Neural progenitor cell (in vitro differentiated cells): ENCODE measurements around the gene PAXX. TPM values are rescaled to one million over a fixed set of nuclear protein-coding genes. Genes with fewer than 3 reads are reported as not detected.

Experiments
- DNase-seq: peaks from one replicate; pipeline ENCODE4 v3.0.0-alpha.2; 2016; ENCODE audit warnings: low spot score
- H2AFZ ChIP-seq: fragments of 200-600 bp; sonication (generic); replicated peaks from 2 replicates; pipeline ENCODE4 v1.6.1; 2016; ENCODE audit warnings: antibody characterized with exemption
- H3F3A ChIP-seq: fragments of 200-600 bp; sonication (generic); 2 replicates; pipeline ENCODE4 v1.6.1; 2016; ENCODE audit warnings: antibody characterized with exemption, low read depth
- H3K27ac ChIP-seq: fragments of 200-600 bp; sonication (generic); 2 replicates; pipeline ENCODE4 v1.5.1; 2016; ENCODE audit warnings: mild to moderate bottlenecking
- H3K27me3 ChIP-seq: fragments of 200-600 bp; sonication (generic); 2 replicates; pipeline ENCODE4 v1.6.1; 2016; ENCODE audit warnings: mild to moderate bottlenecking, moderate library complexity
- H3K36me3 ChIP-seq: fragments of 200-600 bp; sonication (generic); 2 replicates; pipeline ENCODE4 v1.5.1; 2016
- H3K4me1 ChIP-seq: fragments of 200-600 bp; sonication (generic); 2 replicates; pipeline ENCODE4 v1.6.1; 2016; ENCODE audit warnings: mixed run types
- H3K4me2 ChIP-seq: fragments of 200-600 bp; sonication (generic); 2 replicates; pipeline ENCODE4 v1.6.1; 2016
- H3K4me3 ChIP-seq: fragments of 200-600 bp; sonication (generic); 2 replicates; pipeline ENCODE4 v1.5.1; 2016
- H3K79me2 ChIP-seq: fragments of 200-600 bp; sonication (generic); 2 replicates; pipeline ENCODE4 v1.6.1; 2016; ENCODE audit warnings: low read depth
- H3K9ac ChIP-seq: fragments of 200-600 bp; sonication (generic); 2 replicates; pipeline ENCODE4 v1.6.1; 2016
- H3K9me3 ChIP-seq: fragments of 200-600 bp; sonication (generic); 2 replicates; pipeline ENCODE4 v1.5.1; 2016; ENCODE audit warnings: low read depth
- H4K20me1 ChIP-seq: fragments of 200-600 bp; sonication (generic); 2 replicates; pipeline ENCODE4 v1.6.1; 2016; ENCODE audit warnings: low read depth
- H3K27ac Mint-ChIP-seq: 3 replicates; pipeline ENCODE4 v1.8.0; 2021; ENCODE audit warnings: mixed read lengths
- H3K27me3 Mint-ChIP-seq: 2 replicates; pipeline ENCODE4 v1.8.0; 2022; ENCODE audit warnings: low read depth, mild to moderate bottlenecking, inconsistent platforms, moderate library complexity, mixed read lengths; ENCODE audit not compliant: insufficient read depth
- H3K36me3 Mint-ChIP-seq: 3 replicates; pipeline ENCODE4 v1.8.0; 2021; ENCODE audit warnings: mixed read lengths
- H3K4me1 Mint-ChIP-seq: 3 replicates; pipeline ENCODE4 v1.8.0; 2021; ENCODE audit warnings: mixed read lengths
- H3K4me3 Mint-ChIP-seq: 3 replicates; pipeline ENCODE4 v1.8.0; 2021; ENCODE audit warnings: mild to moderate bottlenecking, moderate library complexity, mixed read lengths
- H3K9me3 Mint-ChIP-seq: 3 replicates; pipeline ENCODE4 v1.8.0; 2020; ENCODE audit warnings: mixed read lengths
- CTCF ChIP-seq: fragments of 200-600 bp; sonication (generic); IDR thresholded peaks from 2 replicates; pipeline ENCODE4 v1.5.1; 2017; ENCODE audit warnings: antibody characterized with exemption, mild to moderate bottlenecking
- EZH2 ChIP-seq: fragments of 200-600 bp; sonication (generic); IDR thresholded peaks from 2 replicates; pipeline ENCODE4 v1.6.1; 2017; ENCODE audit warnings: antibody characterized with exemption, mild to moderate bottlenecking, moderate library complexity
- EZH2phosphoT487 ChIP-seq: fragments of 200-600 bp; sonication (generic); IDR thresholded peaks from 2 replicates; pipeline ENCODE4 v1.6.1; 2017; ENCODE audit warnings: antibody characterized with exemption
- total RNA-seq: library from RNA; depleted of rRNA; stranded (reverse); fragments of >200 nt; gene quantifications from 2 replicates; pipeline ENCODE4 v1.2.3, GENCODE V29; 2015; ENCODE audit warnings: low replicate concordance

The PAXX gene
- total RNA-seq, 1 donor from 2014 or later = 31.5 TPM

GRCh38 chr9:137026828-137027227 is 34.6 kb downstream of the PAXX start:
- Histone ChIP-seq H3K4me2 (peak overlapping the region; percentile 99), H3K4me3 (no peak overlapping the region), H3K27me3 (peaks cover 24% of the 10 kb centered on the region), H3K4me1 (peaks cover 24% of the 10 kb centered on the region), H3K9ac (no peak overlapping the region), H3K9me3 (no peaks in the 10 kb centered on the region), H3F3A (peaks cover 30% of the 10 kb centered on the region), H3K36me3 (no peaks in the 10 kb centered on the region), H4K20me1 (peaks cover 13% of the 10 kb centered on the region), H2AFZ (no peak overlapping the region), H3K79me2 (no peaks in the 10 kb centered on the region), H3K27ac (no peak overlapping the region)
- Mint-ChIP-seq H3K27ac (no peak overlapping the region), H3K36me3 (no peaks in the 10 kb centered on the region), H3K4me1 (peaks cover 12% of the 10 kb centered on the region), H3K4me3 (peak overlapping the region; percentile 91), H3K9me3 (no peaks in the 10 kb centered on the region), H3K27me3 (peaks cover 3% of the 10 kb centered on the region)
- DNase-seq = no peak
- no peak for TF ChIP-seq EZH2
- TF ChIP-seq CTCF = no peak
- TF ChIP-seq EZH2phosphoT487 = no peak

GRCh38 chr9:137027369-137028262 is 35.4 kb downstream of the PAXX start, which contains the start of gene ABCA2:
ABCA2 (minus strand) TSS chr9:137028237; CDS start chr9:137028140, 97 bp downstream.
- H4K20me1 ChIP-seq = peaks cover 13% of the 10 kb centered on the region
- no peak within 1 kb of the TSS for H3K9ac ChIP-seq
- peak within 1 kb of the TSS; percentile 91 for H3K4me3 Mint-ChIP-seq
- TF ChIP-seq CTCF (no peak), EZH2 (no peak), EZH2phosphoT487 (no peak)
- no peaks in the 10 kb centered on the region for H3K9me3 Mint-ChIP-seq
- peaks cover 30% of the 10 kb centered on the region for H3F3A ChIP-seq
- H3K4me1 ChIP-seq = peaks cover 24% of the 10 kb centered on the region
- H3K4me2 ChIP-seq = peak within 1 kb of the TSS; percentile 99
- DNase-seq = peak; percentile 70
- H3K27me3 ChIP-seq = peaks cover 24% of the 10 kb centered on the region
- H3K79me2 ChIP-seq = no peaks in the 10 kb centered on the region
- H3K27me3 Mint-ChIP-seq = peaks cover 3% of the 10 kb centered on the region
- H3K4me3 ChIP-seq = peak within 1 kb of the TSS; percentile 80
- H2AFZ ChIP-seq = peak within 1 kb of the TSS; percentile 99
- no peaks in the 10 kb centered on the region for H3K36me3 Mint-ChIP-seq
- no peak within 1 kb of the TSS for H3K27ac ChIP-seq
- H3K27ac Mint-ChIP-seq = no peak within 1 kb of the TSS
- H3K9me3 ChIP-seq = no peaks in the 10 kb centered on the region
- no peaks in the 10 kb centered on the region for H3K36me3 ChIP-seq
- peaks cover 12% of the 10 kb centered on the region for H3K4me1 Mint-ChIP-seq

- Histone ChIP-seq H3K9me3 (no peaks in the 10 kb centered on the region), H3K9ac (no peak overlapping the region), H3K4me3 (peak overlapping the region; percentile 80), H3K4me1 (peaks cover 18% of the 10 kb centered on the region), H3K4me2 (peak overlapping the region; percentile 94), H3K36me3 (no peaks in the 10 kb centered on the region), H3K27ac (no peak overlapping the region), H3F3A (peaks cover 24% of the 10 kb centered on the region), H4K20me1 (peaks cover 5% of the 10 kb centered on the region), H3K27me3 (peaks cover 24% of the 10 kb centered on the region), H2AFZ (peak overlapping the region; percentile 99), H3K79me2 (no peaks in the 10 kb centered on the region)
- Mint-ChIP-seq H3K36me3 (no peaks in the 10 kb centered on the region), H3K9me3 (no peaks in the 10 kb centered on the region), H3K27ac (no peak overlapping the region), H3K4me1 (peaks cover 12% of the 10 kb centered on the region), H3K27me3 (no peaks in the 10 kb centered on the region), H3K4me3 (peak overlapping the region; percentile 82)
- DNase-seq = peak; percentile 95
- TF ChIP-seq CTCF (no peak), EZH2 (peak; percentile 33), EZH2phosphoT487 (peak; percentile 52)
Measured at GRCh38 chr9:137028263-137029057, 36.2 kb downstream of the PAXX start.
